HG03457 (cell line): Measurements from ENCODE around the gene ZBTB11.
"Not testable (repeated sequence)": the region's sequence is repeated elsewhere in the genome, so short reads cannot be mapped to it uniquely, and the experiment has no call there.

Experiments used
- ATAC-seq: cut with Tn5 transposase; IDR thresholded peaks from one replicate; pipeline ENCODE4 v1.9.1; 2021; ENCODE audit warnings: moderate number of reproducible peaks; ENCODE audit not compliant: unreplicated experiment

The ZBTB11 gene

DNA sequence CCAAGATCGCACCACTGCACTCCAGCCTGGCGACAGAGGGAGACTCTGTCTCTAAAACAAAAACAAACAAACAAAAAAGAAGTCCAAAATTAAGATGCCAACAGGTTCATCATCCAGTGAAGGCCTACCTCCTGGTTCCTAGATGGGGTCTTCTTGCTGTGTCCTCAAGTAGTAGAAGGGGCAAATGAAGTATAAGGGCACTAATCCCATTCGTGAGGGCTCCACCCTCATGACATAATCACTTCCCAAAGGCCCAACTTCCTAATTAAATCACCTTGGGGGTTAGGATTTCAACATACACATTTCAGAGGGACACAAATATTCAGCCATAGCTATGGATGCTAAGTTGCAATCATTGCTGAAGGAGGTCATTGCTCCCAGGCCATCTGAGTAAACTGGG, 57.2 kb downstream of the ZBTB11 start:
- no peak for ATAC-seq

- ATAC-seq: no peak
Measured at GRCh38 chr3:101618726-101619125, 58.2 kb downstream of the ZBTB11 start.

GRCh38 chr3:101617478-101617877, 59.5 kb downstream of the ZBTB11 start:
- ATAC-seq: no peak

DNA sequence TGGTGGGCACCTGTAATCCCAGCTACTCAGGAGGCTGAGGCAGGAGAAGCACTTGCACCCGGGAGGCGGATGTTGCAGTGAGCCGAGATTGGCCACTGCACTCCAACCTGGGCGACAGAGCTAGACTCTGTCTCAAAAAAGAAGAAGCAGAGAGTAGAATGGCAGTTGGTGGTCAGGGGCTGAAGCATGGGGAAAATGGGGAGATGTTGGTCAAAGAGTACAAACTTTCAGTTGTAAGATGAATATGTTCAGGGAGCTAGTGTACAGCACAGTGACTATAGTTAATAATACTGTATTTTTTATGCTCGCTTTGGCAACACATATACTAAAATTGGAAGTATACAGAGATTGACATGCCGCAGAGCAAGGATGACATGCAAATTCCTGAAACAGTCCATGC, 61.4 kb downstream of the ZBTB11 start:
- no peak for ATAC-seq

DNA sequence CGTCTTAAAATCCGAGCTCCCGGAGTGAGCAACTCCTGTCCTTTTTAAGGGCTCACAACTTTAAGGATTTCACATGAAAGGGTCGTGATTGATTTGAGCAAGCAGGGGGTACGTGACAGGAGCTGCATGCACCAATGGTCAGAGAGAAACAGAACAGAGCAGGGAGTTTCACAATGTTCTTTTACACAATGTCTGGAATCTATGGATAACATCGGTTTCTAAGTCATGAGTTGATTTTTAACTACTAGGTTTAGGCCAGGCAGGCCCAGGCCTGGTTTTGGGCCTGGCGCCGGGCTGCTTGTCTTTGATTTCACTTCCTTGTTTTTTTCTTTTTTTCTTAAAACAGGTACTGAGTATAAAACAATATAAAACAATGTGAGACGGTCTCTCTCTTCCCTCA, 63.9 kb downstream of the ZBTB11 start:
- ATAC-seq: not testable (repeated sequence)

DNA sequence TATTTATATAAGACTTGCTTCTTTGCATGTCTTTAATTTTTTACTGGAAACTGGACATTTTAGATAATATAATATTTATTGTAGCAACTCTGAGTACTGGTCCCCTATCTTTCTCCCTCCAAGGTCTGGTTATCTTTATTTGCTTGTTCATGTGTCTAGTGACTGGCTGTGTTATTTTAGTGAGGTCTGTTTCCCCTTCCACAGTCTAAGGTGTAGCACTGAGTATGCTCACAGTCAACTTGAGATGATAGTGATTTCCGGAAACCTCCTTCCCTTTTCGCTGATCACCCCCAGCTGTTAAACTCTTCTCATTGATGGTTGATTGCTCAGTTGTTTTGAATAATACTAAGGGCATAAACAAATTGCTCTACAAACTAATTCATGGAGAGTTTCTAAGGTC, 65.9 kb downstream of the ZBTB11 start:
- no peak for ATAC-seq

DNA sequence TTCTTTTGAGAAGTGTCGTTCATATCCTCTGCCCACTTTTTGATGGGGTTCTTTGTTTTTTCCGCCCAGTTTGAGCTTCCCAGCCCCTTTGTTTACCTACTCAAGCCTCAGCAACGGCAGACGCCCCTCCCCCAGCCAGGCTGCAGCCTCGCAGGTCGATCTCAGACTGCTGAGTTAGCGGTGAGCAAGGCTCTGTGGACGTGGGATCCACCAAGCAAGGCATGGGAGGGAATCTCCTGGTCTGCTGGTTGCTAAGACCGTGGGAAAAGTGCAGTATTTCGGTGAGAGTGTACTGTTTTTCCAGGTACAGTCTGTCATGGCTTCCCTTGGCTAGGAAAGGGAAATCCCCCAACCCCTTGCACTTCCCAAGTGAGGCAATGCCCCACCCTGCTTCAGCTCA, 71.5 kb downstream of the ZBTB11 start:
- not testable (repeated sequence) for ATAC-seq

DNA sequence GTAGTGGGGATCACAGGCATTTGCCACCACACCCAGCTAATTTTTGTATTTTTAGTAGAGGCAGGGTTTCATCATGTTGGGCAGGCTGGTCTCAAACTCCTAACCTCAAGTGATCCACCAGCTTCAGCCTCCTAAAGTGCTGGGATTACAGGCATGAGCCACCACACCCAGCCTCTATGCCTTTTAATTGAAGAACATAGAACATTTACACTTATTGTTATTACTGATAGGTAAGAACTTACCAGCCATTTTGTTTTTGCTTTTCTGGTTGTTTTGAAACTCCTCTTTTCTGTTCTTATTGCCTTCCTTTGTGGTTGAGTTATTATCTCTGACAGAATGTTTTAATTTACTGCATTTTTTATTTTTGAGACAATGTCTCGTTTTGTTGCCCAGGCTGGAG, 73.7 kb downstream of the ZBTB11 start:
- no peak for ATAC-seq

DNA sequence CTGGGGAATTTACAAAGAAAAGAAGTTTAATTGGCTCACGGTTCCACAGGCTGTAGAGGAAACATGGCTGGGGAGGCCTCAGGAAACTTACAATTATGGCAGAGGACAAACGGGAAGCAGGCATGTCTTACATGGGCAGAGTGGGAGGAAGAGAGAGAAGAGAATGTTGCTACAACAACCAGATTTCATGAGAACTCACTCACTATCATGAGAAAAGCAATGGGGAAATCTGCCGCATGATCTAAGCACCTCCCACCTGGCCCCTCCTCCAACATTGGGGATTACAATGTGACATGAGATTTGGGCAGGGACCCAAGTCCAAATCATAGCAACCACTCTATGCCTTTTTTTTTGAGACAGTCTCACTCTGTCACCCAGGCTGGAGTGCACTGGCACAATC, 74.2 kb downstream of the ZBTB11 start:
- ATAC-seq: no peak
